ENCODE results near the gene IRS1. TPM values are rescaled to one million over a fixed set of nuclear protein-coding genes. Genes with fewer than 3 reads are reported as not detected.

The IRS1 gene
- total RNA-seq, 1 donor from 2014 or later, result 17.8 TPM

DNA sequence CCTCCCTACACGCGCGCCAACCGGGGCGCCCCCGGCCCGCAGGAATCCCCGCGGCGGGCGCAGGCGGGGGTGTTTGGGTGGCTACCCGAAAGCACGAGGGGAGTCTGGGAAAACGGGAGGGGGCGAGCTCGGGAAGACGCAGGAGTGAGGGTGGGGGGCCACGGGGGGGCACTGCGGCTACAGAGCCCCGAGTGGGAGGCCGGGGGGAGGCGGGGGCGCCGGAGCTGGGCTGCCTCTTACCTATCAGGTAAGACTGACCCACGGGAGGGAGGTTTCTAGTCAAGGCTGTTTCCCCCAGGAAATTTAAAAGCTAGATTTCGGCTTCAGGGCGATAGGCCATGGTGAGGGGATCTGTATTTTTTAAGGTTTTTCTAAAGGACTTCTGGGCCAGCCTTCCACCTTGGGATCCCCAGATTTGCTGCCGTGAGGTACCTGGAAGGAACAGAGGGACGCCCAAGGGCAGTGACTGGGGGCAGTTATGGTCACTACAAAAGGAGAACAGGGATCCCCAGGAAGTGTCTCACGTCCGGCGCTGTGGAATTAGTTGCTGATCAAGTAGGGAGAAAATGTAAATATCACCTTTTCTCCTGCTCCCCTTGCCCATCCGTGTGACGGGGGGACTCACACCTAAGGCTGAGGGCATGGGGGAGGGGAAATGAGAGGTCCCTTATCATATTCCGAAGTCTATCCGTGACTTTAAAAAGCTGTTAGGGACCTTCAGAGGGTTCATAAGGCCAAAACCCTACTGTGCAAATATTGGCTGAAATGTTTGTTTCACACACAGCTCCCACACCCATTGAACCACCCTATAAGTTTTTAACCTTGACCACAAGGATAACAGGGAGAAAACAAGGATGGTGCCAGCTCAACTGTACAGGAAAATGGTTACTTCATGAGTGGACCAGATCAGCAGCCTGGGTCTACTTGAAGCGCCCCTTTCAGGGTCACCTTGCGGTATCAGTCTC, 638 bp upstream of the IRS1 start:
- Histone ChIP-seq H3K4me3 (peak overlapping the region; percentile 89), H3K36me3 (peaks cover 4% of the 10 kb centered on the region), H3K27ac (replicated peaks) (peak overlapping the region; percentile 95), H3K9me3 (replicated peaks) (no peaks in the 10 kb centered on the region), H3K27me3 (ENCODE audit: low read depth) (no peaks in the 10 kb centered on the region), H3K4me1 (peaks cover 67% of the 10 kb centered on the region)
- peak; percentile 51 for DNase-seq
- intact Hi-C loops (cut with micrococcal nuclease), result loop anchor here (5.0 to 10.0 kb wide), 2 partner anchors 585 to 1128 kb away; no protein-coding TSS in a partner anchor
- TF ChIP-seq, protein P1, sequence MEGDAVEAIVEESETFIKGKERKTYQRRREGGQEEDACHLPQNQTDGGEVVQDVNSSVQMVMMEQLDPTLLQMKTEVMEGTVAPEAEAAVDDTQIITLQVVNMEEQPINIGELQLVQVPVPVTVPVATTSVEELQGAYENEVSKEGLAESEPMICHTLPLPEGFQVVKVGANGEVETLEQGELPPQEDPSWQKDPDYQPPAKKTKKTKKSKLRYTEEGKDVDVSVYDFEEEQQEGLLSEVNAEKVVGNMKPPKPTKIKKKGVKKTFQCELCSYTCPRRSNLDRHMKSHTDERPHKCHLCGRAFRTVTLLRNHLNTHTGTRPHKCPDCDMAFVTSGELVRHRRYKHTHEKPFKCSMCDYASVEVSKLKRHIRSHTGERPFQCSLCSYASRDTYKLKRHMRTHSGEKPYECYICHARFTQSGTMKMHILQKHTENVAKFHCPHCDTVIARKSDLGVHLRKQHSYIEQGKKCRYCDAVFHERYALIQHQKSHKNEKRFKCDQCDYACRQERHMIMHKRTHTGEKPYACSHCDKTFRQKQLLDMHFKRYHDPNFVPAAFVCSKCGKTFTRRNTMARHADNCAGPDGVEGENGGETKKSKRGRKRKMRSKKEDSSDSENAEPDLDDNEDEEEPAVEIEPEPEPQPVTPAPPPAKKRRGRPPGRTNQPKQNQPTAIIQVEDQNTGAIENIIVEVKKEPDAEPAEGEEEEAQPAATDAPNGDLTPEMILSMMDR (IDR thresholded peaks at IDR 0.05; ENCODE audit: borderline replicate concordance), result no peak

DNA sequence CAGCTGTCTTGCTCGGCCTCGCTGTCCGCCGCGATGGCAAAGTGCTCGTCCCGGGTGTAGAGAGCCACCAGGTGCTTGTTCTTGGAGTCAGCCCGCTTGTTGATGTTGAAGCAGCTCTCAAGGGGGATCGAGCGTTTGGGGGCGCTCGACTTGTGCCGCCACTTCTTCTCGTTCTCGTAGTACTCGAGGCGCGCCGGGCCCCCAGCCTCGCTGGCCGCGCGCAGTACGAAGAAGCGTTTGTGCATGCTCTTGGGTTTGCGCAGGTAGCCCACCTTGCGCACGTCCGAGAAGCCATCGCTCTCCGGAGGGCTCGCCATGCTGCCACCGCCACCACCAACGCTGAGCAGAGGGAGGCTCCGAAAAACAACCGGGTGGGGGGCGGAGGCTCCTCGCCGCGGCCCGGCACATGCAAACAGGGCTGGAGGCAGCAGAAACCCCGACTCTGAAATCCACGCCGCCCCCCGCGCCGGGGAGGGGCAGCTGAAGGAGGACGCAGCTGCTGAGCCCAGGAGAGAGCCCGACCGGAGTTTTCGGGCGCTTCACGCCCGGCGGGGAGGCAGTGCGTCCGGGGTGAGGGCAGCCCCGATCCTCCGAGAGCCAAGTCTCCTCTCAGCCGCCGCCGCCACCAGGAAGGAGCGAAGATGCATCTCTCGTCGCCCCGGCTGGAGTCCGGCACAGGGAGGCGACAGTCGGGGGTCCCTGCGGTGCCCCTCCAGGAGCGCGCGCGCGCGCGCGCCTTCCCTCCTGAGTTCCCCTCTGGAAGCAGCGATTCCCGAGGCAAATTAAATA, 1.0 kb downstream of the IRS1 start:
- H3K9me3 ChIP-seq (replicated peaks), result no peaks in the 10 kb centered on the region
- DNase-seq, result peak; percentile 43
- TF ChIP-seq, protein P1 (IDR thresholded peaks at IDR 0.05; ENCODE audit: borderline replicate concordance), result peak; percentile 18
- peak overlapping the region; percentile 95 for H3K27ac ChIP-seq (replicated peaks)
- no peaks in the 10 kb centered on the region for H3K27me3 ChIP-seq (ENCODE audit: low read depth)
- H3K4me3 ChIP-seq, result peak overlapping the region; percentile 89
- H3K4me1 ChIP-seq, result peaks cover 82% of the 10 kb centered on the region
- intact Hi-C loops (cut with micrococcal nuclease), result no loop called here
- H3K36me3 ChIP-seq, result peaks cover 4% of the 10 kb centered on the region

DNA sequence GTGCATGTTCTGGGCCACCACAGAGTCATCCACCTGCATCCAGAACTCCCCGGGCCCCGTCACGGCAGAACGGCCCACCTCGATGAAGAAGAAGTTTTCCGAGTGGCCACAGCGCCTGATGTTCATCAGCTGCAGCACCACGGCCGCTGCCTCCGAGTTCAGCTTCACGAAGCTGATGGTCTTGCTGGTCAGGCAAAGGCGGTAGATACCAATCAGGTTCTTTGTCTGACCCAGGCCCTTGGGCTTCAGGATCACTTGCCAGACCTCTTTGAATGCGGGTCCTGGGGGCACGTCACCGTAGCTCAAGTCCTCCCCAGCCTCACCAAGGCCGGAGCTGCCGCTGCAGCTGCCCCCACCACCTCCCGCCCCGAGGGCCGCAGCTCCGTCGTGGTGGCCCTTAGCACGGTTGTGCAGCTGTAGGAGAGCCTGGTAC, 1.6 kb downstream of the IRS1 start:
- peak; percentile 18 for DNase-seq
- peak overlapping the region; percentile 89 for H3K4me3 ChIP-seq
- H3K36me3 ChIP-seq, result peaks cover 4% of the 10 kb centered on the region
- TF ChIP-seq, protein P1 (IDR thresholded peaks at IDR 0.05; ENCODE audit: borderline replicate concordance), result no peak
- intact Hi-C loops (cut with micrococcal nuclease), result no loop called here
- H3K9me3 ChIP-seq (replicated peaks), result no peaks in the 10 kb centered on the region
- peaks cover 88% of the 10 kb centered on the region for H3K4me1 ChIP-seq
- no peaks in the 10 kb centered on the region for H3K27me3 ChIP-seq (ENCODE audit: low read depth)
- H3K27ac ChIP-seq (replicated peaks), result peak overlapping the region; percentile 95

DNA sequence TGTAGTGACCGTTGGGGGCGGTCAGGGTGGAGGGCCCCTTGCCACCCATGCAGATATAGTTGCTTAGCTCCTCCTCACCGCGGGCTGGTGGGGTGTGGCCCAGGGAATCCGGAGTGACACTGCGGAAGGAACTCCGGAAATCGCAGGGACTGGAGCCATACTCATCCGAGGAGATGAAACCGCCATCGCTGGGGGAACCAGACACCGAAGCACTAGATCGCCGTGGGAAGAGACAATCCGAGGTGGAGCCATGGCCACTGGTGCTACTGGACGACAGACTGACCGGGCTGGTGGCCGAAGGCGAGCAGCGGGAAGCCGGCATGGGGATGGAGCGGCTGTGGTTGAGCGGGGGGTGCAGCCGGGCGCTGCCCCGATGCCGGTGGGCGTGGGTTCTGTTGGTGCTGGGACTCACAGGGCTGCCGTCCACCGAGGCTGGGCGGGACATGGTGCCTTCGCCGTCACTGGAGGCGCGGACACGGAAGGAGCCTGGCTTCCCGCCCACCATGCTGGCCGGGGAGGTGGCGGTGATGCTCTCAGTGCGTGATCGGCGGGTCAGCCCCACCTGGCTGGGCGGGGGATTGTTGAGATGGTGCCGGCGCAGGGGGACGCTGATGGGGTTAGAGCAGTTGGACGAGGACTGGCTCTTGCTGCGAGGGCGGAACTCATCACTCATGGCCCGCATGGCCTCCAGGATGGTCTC, 2.2 kb downstream of the IRS1 start:
- peak; percentile 48 for DNase-seq
- Histone ChIP-seq H3K9me3 (replicated peaks) (no peaks in the 10 kb centered on the region), H3K4me1 (peaks cover 94% of the 10 kb centered on the region), H3K27ac (replicated peaks) (peak overlapping the region; percentile 95), H3K36me3 (peaks cover 4% of the 10 kb centered on the region), H3K27me3 (ENCODE audit: low read depth) (no peaks in the 10 kb centered on the region), H3K4me3 (peak overlapping the region; percentile 89)
- intact Hi-C loops (cut with micrococcal nuclease), result no loop called here
- TF ChIP-seq, protein P1 (IDR thresholded peaks at IDR 0.05; ENCODE audit: borderline replicate concordance), result no peak

DNA sequence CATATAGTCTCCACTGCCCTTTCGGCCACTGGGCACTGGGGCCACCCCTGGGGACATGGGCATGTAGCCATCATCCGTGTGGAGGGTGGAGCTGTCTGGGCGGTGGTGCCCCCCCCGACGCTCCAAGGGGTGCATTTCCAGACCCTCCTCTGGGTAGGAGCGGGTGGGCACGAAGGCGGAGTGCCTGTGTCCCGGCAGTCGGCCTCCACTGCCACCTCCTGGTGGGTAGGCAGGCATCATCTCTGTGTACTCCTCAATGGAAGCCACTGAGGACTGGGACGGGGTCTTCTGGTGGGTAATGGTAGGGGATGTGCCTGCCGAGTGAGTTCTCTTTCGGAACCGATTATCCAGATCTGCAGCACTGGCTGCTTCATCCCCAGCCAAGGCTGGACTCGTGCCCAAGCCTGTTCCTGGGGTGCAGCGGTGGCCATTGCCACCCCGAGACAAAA, 2.8 kb downstream of the IRS1 start:
- H3K9me3 ChIP-seq (replicated peaks), result no peaks in the 10 kb centered on the region
- TF ChIP-seq, protein P1 (IDR thresholded peaks at IDR 0.05; ENCODE audit: borderline replicate concordance), result peak; percentile 73
- H3K4me3 ChIP-seq, result peak overlapping the region; percentile 89
- H3K36me3 ChIP-seq, result peaks cover 4% of the 10 kb centered on the region
- peak overlapping the region; percentile 95 for H3K27ac ChIP-seq (replicated peaks)
- H3K4me1 ChIP-seq, result peaks cover 94% of the 10 kb centered on the region
- DNase-seq, result peak; percentile 49
- H3K27me3 ChIP-seq (ENCODE audit: low read depth), result no peaks in the 10 kb centered on the region
- intact Hi-C loops (cut with micrococcal nuclease), result no loop called here

Measured in left ventricle myocardium inferior (tissue), 1 donor.